ENCODE measurements around the gene CDH23.

DNA sequence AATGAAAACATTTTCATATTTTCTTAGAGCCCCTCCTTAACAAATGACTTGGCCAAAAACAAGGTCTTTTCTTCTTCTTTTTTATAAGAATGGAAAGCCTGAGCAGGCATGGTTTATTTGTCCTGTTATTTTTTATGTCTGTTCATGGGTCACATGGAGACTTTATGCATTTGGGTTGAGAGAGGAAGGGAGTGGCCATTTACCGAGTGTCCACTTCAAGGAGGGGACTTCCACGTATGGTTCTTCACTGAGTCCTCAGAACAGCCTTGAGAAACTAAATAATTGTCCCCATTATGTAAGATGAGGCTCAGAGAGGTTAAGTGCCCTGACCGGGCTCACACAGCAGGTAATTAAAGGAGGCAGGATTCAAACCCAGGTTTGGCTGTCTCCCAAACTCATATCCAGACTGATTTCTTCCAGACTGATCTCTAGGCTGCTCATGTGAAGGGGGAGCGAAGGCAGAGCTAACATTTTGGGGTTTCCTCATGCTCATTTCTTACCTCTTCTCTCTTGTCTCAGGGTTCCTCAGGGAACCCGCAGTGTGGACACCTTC, 82.2 kb downstream of the CDH23 start:
- TF ChIP-seq CTCF (IDR thresholded peaks at IDR 0.05) (no peak), POLR2A (IDR thresholded peaks at IDR 0.05) (no peak)

Data from adrenal gland (tissue), 5 donors.